ENCODE measurements around the gene OR10K2. TPM values are rescaled to one million over a fixed set of nuclear protein-coding genes. Genes with fewer than 3 reads are reported as not detected.
"Not testable (repeated sequence)": the region's sequence is repeated elsewhere in the genome, so short reads cannot be mapped to it uniquely, and the experiment has no call there.

OR10K2 gene
- polyA plus RNA-seq, 3 donors, result not detected

DNA sequence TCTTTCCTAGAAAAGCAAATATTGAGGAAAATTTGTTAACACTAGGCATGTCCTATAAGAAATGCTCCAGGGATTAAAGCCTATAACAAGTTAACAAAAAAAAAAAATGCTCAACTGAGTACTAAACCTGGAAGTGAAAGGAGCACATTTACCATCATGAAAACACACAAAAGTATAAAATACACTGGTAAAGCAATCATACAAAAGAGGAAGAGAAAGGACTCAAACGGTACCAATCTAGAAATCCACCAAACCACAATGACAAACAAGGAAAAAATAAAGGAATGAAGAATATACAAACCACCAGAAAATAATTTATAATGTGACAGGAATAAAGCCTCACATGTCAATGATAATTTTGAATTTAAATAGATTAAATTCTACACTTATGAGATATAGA lies 51.2 kb downstream of the OR10K2 start:
- DNase-seq (ENCODE audit: extremely low read depth in 1 of 11, low read depth in 9 of 11, low spot score in 4 of 11), result no peak

DNA sequence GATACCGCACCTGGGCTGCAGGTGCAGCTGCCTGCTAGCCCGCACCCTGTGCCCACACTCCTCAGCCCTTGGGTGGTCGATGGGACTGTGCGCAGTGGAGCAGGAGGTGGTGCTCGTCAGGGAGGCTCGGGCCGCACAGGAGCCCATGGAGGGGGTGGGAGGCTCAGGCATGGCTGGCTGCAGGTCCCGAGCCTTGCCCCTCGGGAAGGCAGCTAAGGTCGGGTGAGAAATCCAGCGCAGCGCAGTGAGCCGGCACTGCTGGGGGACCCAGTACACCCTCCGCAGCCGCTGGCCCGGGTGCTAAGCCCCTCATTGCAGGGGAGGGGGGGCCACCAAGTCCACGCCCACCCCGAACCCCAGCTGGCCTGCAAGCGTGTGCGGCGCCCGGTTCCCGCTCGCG lies 51.9 kb downstream of the OR10K2 start:
- DNase-seq (ENCODE audit: extremely low read depth in 1 of 11, low read depth in 9 of 11, low spot score in 4 of 11), result not testable (repeated sequence)

DNA sequence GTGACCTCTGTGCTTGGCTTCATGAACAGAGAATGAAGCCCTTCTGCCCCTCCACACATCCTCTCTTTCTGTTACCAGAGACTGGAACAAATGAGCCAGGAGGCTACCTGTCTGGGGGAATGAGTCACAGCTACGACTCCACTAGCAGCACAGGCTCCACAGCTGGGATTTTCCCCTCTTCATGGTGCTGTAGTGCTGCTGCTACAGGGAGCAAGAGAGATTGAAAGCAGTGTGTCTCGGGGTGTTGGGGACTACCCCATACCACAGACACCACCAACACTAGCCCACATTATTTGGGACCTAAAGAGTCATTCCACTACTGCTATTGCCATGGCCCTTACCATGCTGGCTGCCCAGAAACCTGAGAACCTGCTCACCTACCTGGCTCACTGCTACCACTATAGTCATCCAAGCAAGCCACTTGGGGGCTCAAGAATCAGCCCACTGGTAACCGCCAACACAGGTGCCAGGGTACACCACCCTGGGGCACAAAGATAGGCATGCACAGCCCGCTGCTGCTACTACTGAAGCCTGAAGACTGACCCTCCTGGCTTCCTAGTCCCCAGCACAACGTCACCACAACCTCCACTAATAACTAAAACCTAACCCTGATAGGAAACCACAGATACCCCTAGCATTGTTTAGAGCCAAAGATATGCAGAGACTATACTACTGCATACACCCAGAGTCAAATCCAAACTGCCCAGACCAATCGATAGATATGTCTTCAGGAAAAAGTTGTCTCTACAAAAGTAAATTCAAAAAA lies 54.7 kb downstream of the OR10K2 start:
- no peak for DNase-seq (ENCODE audit: extremely low read depth in 1 of 11, low read depth in 9 of 11, low spot score in 4 of 11)

Other genes starting within 250 kb of the OR10K2 start
- gene CD1D, start 245.3 kb downstream of the OR10K2 start, polyA plus RNA-seq (ENCODE audit: insufficient read length in 3 of 3), result 1 to 10 TPM; 6.6 to 7.6 (median 7.2) TPM
- not detected for gene CD1A, start 171.8 kb downstream of the OR10K2 start, polyA plus RNA-seq (ENCODE audit: insufficient read length in 3 of 3)
- 1 to 10 TPM in 2 of 3 donors, under 1 TPM in 1; 0.92 to 1.2 (median 1.2) TPM for gene CD1C, start 136.3 kb downstream of the OR10K2 start, polyA plus RNA-seq (ENCODE audit: insufficient read length in 3 of 3)
- gene CD1B, start 94.7 kb downstream of the OR10K2 start, polyA plus RNA-seq (ENCODE audit: insufficient read length in 3 of 3), result not detected
- under 1 TPM in 2 of 3 donors, not detected in 1; 0.11 to 0.27 TPM for gene CD1E, start 72.3 kb downstream of the OR10K2 start, polyA plus RNA-seq (ENCODE audit: insufficient read length in 3 of 3)
- gene OR10T2, start 26.8 kb downstream of the OR10K2 start, polyA plus RNA-seq (ENCODE audit: insufficient read length in 3 of 3), result not detected
- under 1 TPM in 1 of 3 donors, not detected in 2; 0.05 TPM for gene OR10K1, start 35.6 kb upstream of the OR10K2 start, polyA plus RNA-seq (ENCODE audit: insufficient read length in 3 of 3)
- not detected for gene OR10R2, start 46.0 kb upstream of the OR10K2 start, polyA plus RNA-seq (ENCODE audit: insufficient read length in 3 of 3)
- gene OR6Y1, start 128.2 kb upstream of the OR10K2 start, polyA plus RNA-seq (ENCODE audit: insufficient read length in 3 of 3), result not detected
- not detected for gene OR6P1, start 144.3 kb upstream of the OR10K2 start, polyA plus RNA-seq (ENCODE audit: insufficient read length in 3 of 3)
- not detected for gene OR10X1, start 153.7 kb upstream of the OR10K2 start, polyA plus RNA-seq (ENCODE audit: insufficient read length in 3 of 3)
- gene OR10Z1, start 179.0 kb upstream of the OR10K2 start, polyA plus RNA-seq (ENCODE audit: insufficient read length in 3 of 3), result under 1 TPM in 2 of 3 donors, not detected in 1; 0.01 to 0.08 TPM